ENCODE data around the gene ELL. TPM values are rescaled to one million over a fixed set of nuclear protein-coding genes. Genes with fewer than 3 reads are reported as not detected.

Gene ELL
- total RNA-seq, 1 experiment from 2014 or later = 22.9 TPM

DNA sequence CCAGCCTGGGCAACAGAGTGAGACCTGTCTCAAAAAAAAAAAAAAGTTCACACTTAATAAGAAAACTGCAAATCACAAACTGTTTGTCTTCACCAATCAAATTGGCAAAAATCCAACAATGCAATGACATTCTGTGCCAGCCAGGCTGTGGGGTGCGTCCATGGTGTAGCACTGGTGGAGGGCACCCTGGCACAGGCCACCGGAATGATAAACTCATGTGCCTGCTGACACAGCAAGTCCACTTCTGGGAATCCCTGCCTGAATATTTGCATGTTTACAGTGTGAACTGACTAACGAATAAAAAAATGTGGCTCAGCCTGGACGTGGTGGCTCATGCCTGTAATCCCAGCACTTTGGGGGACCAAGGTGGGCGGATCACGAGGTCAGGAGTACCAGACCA lies 122.9 kb downstream of the ELL start:
- Histone ChIP-seq H3K4me1 (ENCODE audit: control insufficient read depth in 1 of 2, insufficient read depth in 2 of 2, low read length in 2 of 2) (peaks cover 9 to 22% of the 10 kb centered on the region in 2 experiments), H3K9me3 (ENCODE audit: control insufficient read depth in 1 of 2, insufficient read depth in 1 of 2, low read depth in 1 of 2, low read length in 2 of 2) (no peaks in the 10 kb centered on the region), H2AFZ (ENCODE audit: low read depth, low read length, poor library complexity, severe bottlenecking) (no peak overlapping the region), H3K9ac (ENCODE audit: low read length) (no peak overlapping the region), H3K9me2 (ENCODE audit: insufficient read depth) (no peaks in the 10 kb centered on the region), H4K20me1 (ENCODE audit: insufficient read depth) (no peaks in the 10 kb centered on the region), H3K4me2 (ENCODE audit: low read length) (no peak overlapping the region), H3K27me3 (ENCODE audit: insufficient read depth, low read length) (no peaks in the 10 kb centered on the region), H3K36me3 (ENCODE audit: control insufficient read depth in 1 of 2, insufficient read depth in 2 of 2, low read length in 2 of 2) (no peaks in the 10 kb centered on the region), H3K27ac (ENCODE audit: low read depth, low read length) (no peak overlapping the region), H3K4me3 (replicated peaks in 1 of 2; ENCODE audit: low read depth in 1 of 2, low read length in 2 of 2) (no peak overlapping the region), H3K79me2 (ENCODE audit: insufficient read depth, low read length) (no peaks in the 10 kb centered on the region)
- BruUV-seq (replicated peaks) = no TSS peak
- TF ChIP-seq EZH2phosphoT487 (IDR thresholded peaks at IDR 0.05; ENCODE audit: borderline replicate concordance) = no peak
- no peak for TF ChIP-seq POLR2A (IDR thresholded peaks at IDR 0.05; ENCODE audit: borderline replicate concordance, extremely low read depth, insufficient read depth, insufficient read length)
- no peak for TF ChIP-seq EZH2 (IDR thresholded peaks at IDR 0.05)
- TF ChIP-seq, protein P1, sequence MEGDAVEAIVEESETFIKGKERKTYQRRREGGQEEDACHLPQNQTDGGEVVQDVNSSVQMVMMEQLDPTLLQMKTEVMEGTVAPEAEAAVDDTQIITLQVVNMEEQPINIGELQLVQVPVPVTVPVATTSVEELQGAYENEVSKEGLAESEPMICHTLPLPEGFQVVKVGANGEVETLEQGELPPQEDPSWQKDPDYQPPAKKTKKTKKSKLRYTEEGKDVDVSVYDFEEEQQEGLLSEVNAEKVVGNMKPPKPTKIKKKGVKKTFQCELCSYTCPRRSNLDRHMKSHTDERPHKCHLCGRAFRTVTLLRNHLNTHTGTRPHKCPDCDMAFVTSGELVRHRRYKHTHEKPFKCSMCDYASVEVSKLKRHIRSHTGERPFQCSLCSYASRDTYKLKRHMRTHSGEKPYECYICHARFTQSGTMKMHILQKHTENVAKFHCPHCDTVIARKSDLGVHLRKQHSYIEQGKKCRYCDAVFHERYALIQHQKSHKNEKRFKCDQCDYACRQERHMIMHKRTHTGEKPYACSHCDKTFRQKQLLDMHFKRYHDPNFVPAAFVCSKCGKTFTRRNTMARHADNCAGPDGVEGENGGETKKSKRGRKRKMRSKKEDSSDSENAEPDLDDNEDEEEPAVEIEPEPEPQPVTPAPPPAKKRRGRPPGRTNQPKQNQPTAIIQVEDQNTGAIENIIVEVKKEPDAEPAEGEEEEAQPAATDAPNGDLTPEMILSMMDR (IDR thresholded peaks at IDR 0.05 in 2 of 3, conservative IDR thresholded peaks at IDR 0.05 in 1 of 3; ENCODE audit: borderline replicate concordance in 1 of 3, insufficient read depth in 1 of 3, low read depth in 2 of 3, low read length in 2 of 3) = no peak
- TF ChIP-seq SP1 (IDR thresholded peaks at IDR 0.05; ENCODE audit: low read depth) = no peak
- no peak for TF ChIP-seq ATF3 (IDR thresholded peaks at IDR 0.05)
- DNase-seq (ENCODE audit: low read depth, low spot score) (no peak), ATAC-seq (no peak)
- ChIA-PET POLR2A (interaction anchor here (0.8 to 2.4 kb wide), 3 partner anchors 9 to 13 kb away, joined by 4 to 10 read pairs (median 5); partner anchors contain the start of gene GDF15), CTCF (no interaction called here), RAD21 (ENCODE audit: low non-redundant PET in 1 of 2, low total read pairs in 2 of 2, uncharacterized antibody in 2 of 2, unreplicated experiment in 2 of 2) (no interaction called here)
- intact Hi-C loops (cut with micrococcal nuclease) = no loop called here
